Heart right ventricle (tissue), 16 donors: ENCODE measurements around the gene ADAMTSL3. TPM values are rescaled to one million over a fixed set of nuclear protein-coding genes. Genes with fewer than 3 reads are reported as not detected.

Experiments used
- ATAC-seq, 8 donors: fragments of 200-7000 bp; cut with Tn5 transposase; one replicate each; pipeline ENCODE4 v1.9.1; 2020; ENCODE audit warnings: mild to moderate bottlenecking in 8 of 8, moderate library complexity in 8 of 8, moderate number of reproducible peaks in 1 of 8
- DNase-seq, 2 donors: peaks; one replicate each; pipeline ENCODE4 v3.0.0-alpha.2; 2020
- H3K27ac ChIP-seq, 10 donors: fragments of 200-600 bp; sonication (generic) in 2 of 10; one replicate each; pipeline versions ENCODE4 v1.5.0 to v1.8.0; 2020 to 2022; ENCODE audit warnings: mild to moderate bottlenecking in 3 of 10
- H3K27me3 ChIP-seq, 7 donors: fragments of 200-600 bp; one replicate each; pipeline ENCODE4 v1.8.0; 2021 to 2022; ENCODE audit warnings: mild to moderate bottlenecking in 2 of 7
- H3K36me3 ChIP-seq, 9 donors: fragments of 200-600 bp; sonication (generic) in 1 of 9; one replicate each; pipeline versions ENCODE4 v1.5.0 to v1.8.0; 2020 to 2022; ENCODE audit warnings: mild to moderate bottlenecking in 2 of 9
- H3K4me1 ChIP-seq, 9 donors: fragments of 200-600 bp; sonication (generic) in 1 of 9; one replicate each; pipeline versions ENCODE4 v1.5.0 to v1.8.0; 2020 to 2022; ENCODE audit warnings: mild to moderate bottlenecking in 4 of 9
- H3K4me3 ChIP-seq, 10 donors: fragments of 200-600 bp; sonication (generic) in 2 of 10; one replicate each; pipeline versions ENCODE4 v1.5.0 to v1.8.0; 2020 to 2022; ENCODE audit warnings: mild to moderate bottlenecking in 7 of 10, moderate library complexity in 2 of 10
- H3K9me3 ChIP-seq, 11 donors: fragments of 200-600 bp in 10 of 11; sonication (generic) in 2 of 11; one replicate each; pipeline versions ENCODE4 v1.5.0 to v1.8.0; 2013 to 2022; ENCODE audit warnings: mild to moderate bottlenecking in 2 of 11, control low read depth in 1 of 11, moderate library complexity in 1 of 11
- WGBS, 2 donors: extraction: QIAGEN DNeasy Blood & Tissue Kit; methylation state at CpG; one replicate each; pipeline ENCODE4 v1.1.7; 2013; ENCODE audit warnings: inconsistent platforms in 1 of 2; 5-methylcytosine and 5-hydroxymethylcytosine counted together
- intact Hi-C, 10 donors: fragments of 100-400 bp; cut with DNase I; formaldehyde crosslinking; loops; one replicate each; pipeline versions ENCODE4 v1.11.1 to v1.14.2; 2022
- polyA plus RNA-seq, 2 donors: library from polyadenylated mRNA; stranded (reverse); fragments of 200-250 nt; gene quantifications; one replicate each; pipeline ENCODE4 v1.2.3, GENCODE V29; 2013
- total RNA-seq, 10 donors: library from RNA; stranded (reverse); fragmentation: NEBNext Ultra II Directional in 3 of 10; extraction: Animal tissue kit (Norgen Biotek cat#: 25700) in 3 of 10; gene quantifications; one replicate each; pipeline versions ENCODE4 v1.2.1 to v1.2.4, GENCODE V29; 2021 to 2023
- TF ChIP-seq, protein P1 (sequence below), 9 donors: fragments of 200-600 bp; sonication (generic) in 2 of 9; IDR thresholded peaks; one replicate each; pipeline versions ENCODE4 v1.5.0 to v1.8.0; 2021 to 2022; ENCODE audit warnings: antibody characterized with exemption in 9 of 9, mild to moderate bottlenecking in 5 of 9, moderate library complexity in 1 of 9
- donor health status: Arrhythmogenic right ventricular cardiomyopathy.
- donor health status: ischemic (EF 13 %, LVEDD 7.1; RV severe dilation, severe dysfunction).
- donor health status: healthy with polysubstance abuse.
- donor health status: DM: no; HTN: yes; CAD: no.
- donor health status: DM: no; HTN: no; CAD: no.
- donor health status: ischemic (EF 25% LVEDD 6.9; RV normal size, moderate dysfunction).
- donor health status: ischemic (EF 25% LVEDD 5.7; RV mildly dilated, moderate dysfunction).
- donor health status: healthy.
- donor health status: DM: yes; HTN: yes; CAD: no.
- donor health status: Ischemic cardiomyopathy.
- donor health status: ischemic (EF 35%, LVEDD 5.7; RV mildly dilated, moderate dysfunction).
- donor health status: nonischemic (EF 11% LVEDD 7.7; RV severe dilation, severe dysfunction).
- donor health status: DM: yes; HTN: yes; CAD: no.
- donor health status: PGD.
- donor health status: ischemic (EF 29% LVEDD 5.4; RV normal size, mild dysfunction).
- donor health status: nonischemic (EF 23%, LVEDD 6.1; RV moderate dilation, normal function).

Gene ADAMTSL3
- total and polyA plus RNA-seq, 12 donors = 1.6 to 15.4 (median 11.0) TPM

DNA sequence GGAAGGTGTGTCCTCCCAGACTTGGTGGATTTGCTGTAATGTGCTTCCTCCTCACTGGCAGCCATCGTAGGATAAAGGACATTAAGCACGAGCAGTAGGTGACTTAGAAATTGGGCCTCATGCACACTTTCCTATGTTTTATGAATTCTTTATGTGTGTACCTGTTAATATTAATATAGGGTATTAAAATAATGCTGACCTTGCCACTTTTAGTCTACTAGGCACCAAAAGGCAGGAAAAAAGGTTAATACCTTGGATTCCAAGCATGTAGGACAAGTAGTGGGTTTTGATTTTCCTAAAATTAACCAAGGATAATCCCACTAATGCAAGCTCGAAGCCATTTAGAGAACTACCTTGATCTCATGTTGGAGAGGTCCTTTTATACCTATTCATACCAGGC is 55.9 kb downstream of the ADAMTSL3 start:
- Histone ChIP-seq H3K36me3 (no peaks in the 10 kb centered on the region), H3K4me3 (no peak overlapping the region), H3K9me3 (no peaks in the 10 kb centered on the region), H3K27ac (no peak overlapping the region), H3K27me3 (no peaks in the 10 kb centered on the region), H3K4me1 (peaks cover 0 to 14% (median 0%) of the 10 kb centered on the region in 9 donors)
- 97 to 99% methylated on average over 3 of the region's 3 CpGs for WGBS, 2 donors
- TF ChIP-seq, protein P1, sequence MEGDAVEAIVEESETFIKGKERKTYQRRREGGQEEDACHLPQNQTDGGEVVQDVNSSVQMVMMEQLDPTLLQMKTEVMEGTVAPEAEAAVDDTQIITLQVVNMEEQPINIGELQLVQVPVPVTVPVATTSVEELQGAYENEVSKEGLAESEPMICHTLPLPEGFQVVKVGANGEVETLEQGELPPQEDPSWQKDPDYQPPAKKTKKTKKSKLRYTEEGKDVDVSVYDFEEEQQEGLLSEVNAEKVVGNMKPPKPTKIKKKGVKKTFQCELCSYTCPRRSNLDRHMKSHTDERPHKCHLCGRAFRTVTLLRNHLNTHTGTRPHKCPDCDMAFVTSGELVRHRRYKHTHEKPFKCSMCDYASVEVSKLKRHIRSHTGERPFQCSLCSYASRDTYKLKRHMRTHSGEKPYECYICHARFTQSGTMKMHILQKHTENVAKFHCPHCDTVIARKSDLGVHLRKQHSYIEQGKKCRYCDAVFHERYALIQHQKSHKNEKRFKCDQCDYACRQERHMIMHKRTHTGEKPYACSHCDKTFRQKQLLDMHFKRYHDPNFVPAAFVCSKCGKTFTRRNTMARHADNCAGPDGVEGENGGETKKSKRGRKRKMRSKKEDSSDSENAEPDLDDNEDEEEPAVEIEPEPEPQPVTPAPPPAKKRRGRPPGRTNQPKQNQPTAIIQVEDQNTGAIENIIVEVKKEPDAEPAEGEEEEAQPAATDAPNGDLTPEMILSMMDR (IDR thresholded peaks at IDR 0.05) = no peak
- ATAC-seq (no peak), DNase-seq (no peak)
- intact Hi-C loops = no loop called here

DNA sequence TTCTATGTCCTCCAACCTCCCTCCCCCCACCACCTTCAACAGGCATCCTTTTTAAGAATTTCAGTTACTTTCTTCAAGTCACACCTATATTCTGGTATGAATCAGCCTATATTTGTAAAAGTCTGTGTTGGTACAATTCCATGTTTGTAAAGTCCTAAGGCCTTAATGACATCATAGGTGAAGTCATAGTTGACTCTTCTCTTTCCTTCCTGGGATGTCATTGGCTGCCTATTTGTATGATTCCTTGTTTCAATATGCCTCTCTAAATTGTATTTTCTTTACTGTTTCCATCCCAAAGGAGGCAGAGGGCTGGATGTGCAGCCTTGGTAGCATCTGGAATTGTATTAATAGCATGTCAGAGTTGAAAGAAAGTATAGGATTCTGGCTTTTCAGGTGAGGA is 56.5 kb downstream of the ADAMTSL3 start:
- H3K27ac ChIP-seq = no peak overlapping the region
- no peaks in the 10 kb centered on the region for H3K27me3 ChIP-seq
- intact Hi-C loops = no loop called here
- H3K36me3 ChIP-seq = no peaks in the 10 kb centered on the region
- DNase-seq = no peak
- H3K4me3 ChIP-seq = no peak overlapping the region
- no peaks in the 10 kb centered on the region for H3K9me3 ChIP-seq
- H3K4me1 ChIP-seq = peaks cover 0 to 17% (median 0%) of the 10 kb centered on the region in 9 donors
- TF ChIP-seq, protein P1 (IDR thresholded peaks at IDR 0.05) = no peak
- no peak for ATAC-seq

DNA sequence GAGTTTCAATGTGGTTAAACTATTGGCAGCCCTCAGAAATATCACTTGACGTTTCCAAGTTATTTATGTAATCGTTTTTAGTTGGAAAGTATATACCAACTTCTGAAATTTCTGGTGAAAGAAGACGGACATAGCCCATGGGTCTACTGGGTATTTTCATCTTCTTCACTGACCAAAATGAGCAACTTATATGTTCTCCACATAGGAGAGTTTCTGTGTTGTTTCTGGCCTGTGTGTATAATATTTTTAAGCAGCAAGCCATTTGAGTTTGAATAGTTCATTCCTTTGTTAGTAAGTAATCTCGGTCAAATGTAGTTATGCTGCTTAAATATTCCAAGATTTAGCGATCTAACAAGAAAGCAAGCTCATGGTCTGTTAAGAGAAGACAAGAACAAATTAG is 57.3 kb downstream of the ADAMTSL3 start:
- peaks cover 0 to 25% (median 0%) of the 10 kb centered on the region in 9 donors for H3K4me1 ChIP-seq
- intact Hi-C loops = no loop called here
- H3K36me3 ChIP-seq = no peaks in the 10 kb centered on the region
- 78 to 82% methylated on average over 5 of the region's 5 CpGs for WGBS, 2 donors
- DNase-seq (no peak), ATAC-seq (no peak)
- no peak overlapping the region for H3K27ac ChIP-seq
- H3K27me3 ChIP-seq = no peaks in the 10 kb centered on the region
- H3K9me3 ChIP-seq = no peaks in the 10 kb centered on the region
- H3K4me3 ChIP-seq = no peak overlapping the region
- TF ChIP-seq, protein P1 (IDR thresholded peaks at IDR 0.05) = no peak

DNA sequence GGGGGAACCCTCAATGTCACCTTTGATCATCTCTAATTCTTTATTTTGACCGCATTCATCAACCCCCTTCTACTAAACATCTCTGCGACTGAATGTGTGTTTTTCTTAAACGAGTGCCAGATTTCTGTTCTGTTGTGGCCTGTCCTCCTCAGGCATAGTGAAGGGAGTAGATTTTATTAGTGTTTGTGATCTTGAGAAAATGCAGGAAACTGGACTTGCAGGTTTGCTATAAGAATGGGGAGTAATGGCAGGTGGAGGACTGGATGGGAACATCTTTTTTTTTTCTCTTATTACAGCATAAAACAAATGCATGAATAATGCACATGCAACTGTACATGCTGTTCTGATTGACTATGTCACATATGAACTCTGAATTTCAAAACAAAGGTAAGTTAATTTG is 59.3 kb downstream of the ADAMTSL3 start:
- Histone ChIP-seq H3K36me3 (no peaks in the 10 kb centered on the region), H3K4me1 (peaks cover 0 to 25% (median 0%) of the 10 kb centered on the region in 9 donors), H3K9me3 (no peaks in the 10 kb centered on the region), H3K27me3 (no peaks in the 10 kb centered on the region), H3K4me3 (no peak overlapping the region), H3K27ac (no peak overlapping the region)
- TF ChIP-seq, protein P1 (IDR thresholded peaks at IDR 0.05) = no peak
- intact Hi-C loops = no loop called here
- no peak for DNase-seq
- WGBS, 2 donors = 73 to 96% methylated on average over 3 of the region's 3 CpGs
- no peak for ATAC-seq
